ENCODE results near the gene PCDH1. TPM values are rescaled to one million over a fixed set of nuclear protein-coding genes. Genes with fewer than 3 reads are reported as not detected.

PCDH1 gene
- total and polyA plus RNA-seq, 2 of the 13 experiments (the other 11 are each of a cell fraction or from before 2014, with no cell fraction given), result 0.11 to 0.83 TPM

GRCh38 chr5:141923448-141924313, 45.5 kb upstream of the PCDH1 start, which contains the start of gene DELE1 (continued):
- TF ChIP-seq ZNF343 (CRISPR knock-in tag; IDR thresholded peaks at IDR 0.05) (peak; percentile 92), ZMYM2 (CRISPR knock-in tag; IDR thresholded peaks at IDR 0.05) (peak; percentile 64; the same call in 1 of the 2 replicates), ZNF557 (CRISPR knock-in tag; IDR thresholded peaks at IDR 0.05) (no peak), SIN3B (IDR thresholded peaks at IDR 0.05; ENCODE audit: low read length) (no peak), ZNF784 (CRISPR knock-in tag; IDR thresholded peaks at IDR 0.05; ENCODE audit: borderline replicate concordance) (peak; percentile 75; the same call in 1 of the 2 replicates), HHEX (CRISPR knock-in tag; IDR thresholded peaks at IDR 0.05) (no peak), DBP (CRISPR knock-in tag; IDR thresholded peaks at IDR 0.05; ENCODE audit: not compliant biosample characterization) (no peak), RBM22 (optimal IDR thresholded peaks at IDR 0.05; ENCODE audit: low read length) (no peak), SNAPC2 (CRISPR knock-in tag; IDR thresholded peaks at IDR 0.05) (peak; percentile 66; the same call in 1 of the 2 replicates), ZBTB34 (CRISPR knock-in tag; IDR thresholded peaks at IDR 0.05) (no peak), KDM1A (CRISPR knock-in tag; IDR thresholded peaks at IDR 0.05) (no peak), KDM4B (CRISPR knock-in tag; IDR thresholded peaks at IDR 0.05) (peak; percentile 67), TBP (CRISPR knock-in tag; IDR thresholded peaks at IDR 0.05) (no peak), DMAP1 (CRISPR knock-in tag; IDR thresholded peaks at IDR 0.05) (peak; percentile 94), UBTF (CRISPR knock-in tag; IDR thresholded peaks at IDR 0.05) (peak; percentile 92), ZNF276 (CRISPR knock-in tag; IDR thresholded peaks at IDR 0.05; ENCODE audit: low read depth) (peak; percentile 51; the same call in 1 of the 2 replicates), ZNF563 (CRISPR knock-in tag; IDR thresholded peaks at IDR 0.05) (peak; percentile 75; the same call in 1 of the 2 replicates), MTA1 (CRISPR knock-in tag; IDR thresholded peaks at IDR 0.05; ENCODE audit: borderline replicate concordance) (0 out of 2 replicates have a peak, but pooled peaks have one; percentile 70), KAT2B (IDR thresholded peaks at IDR 0.05; ENCODE audit: borderline replicate concordance, low read depth, low read length) (no peak), ZSCAN21 (CRISPR knock-in tag; IDR thresholded peaks at IDR 0.05; ENCODE audit: borderline replicate concordance) (peak; percentile 72), ZNF615 (CRISPR knock-in tag; IDR thresholded peaks at IDR 0.05; ENCODE audit: borderline replicate concordance) (no peak)
